SKM-1 (cell line): Measurements from ENCODE around the gene RALA.
"Not testable (repeated sequence)": the region's sequence is repeated elsewhere in the genome, so short reads cannot be mapped to it uniquely, and the experiment has no call there.

Experiments used
- DNase-seq: peaks from one replicate; lab custom pipeline; 2025; ENCODE audit not compliant: unreplicated experiment; lab: John Stamatoyannopoulos, UW

RALA gene

GRCh38 chr7:39645482-39646407 is 22.4 kb downstream of the RALA start:
- DNase-seq: no peak

GRCh38 chr7:39647816-39648215 is 24.4 kb downstream of the RALA start:
- no peak for DNase-seq

- DNase-seq: no peak
Observed at GRCh38 chr7:39650676-39651075, 27.3 kb downstream of the RALA start.

GRCh38 chr7:39651265-39651664 is 27.9 kb downstream of the RALA start:
- no peak for DNase-seq

GRCh38 chr7:39656415-39656814 is 33.0 kb downstream of the RALA start:
- no peak for DNase-seq

- DNase-seq: no peak
Observed at GRCh38 chr7:39659356-39660013, 36.1 kb downstream of the RALA start.

GRCh38 chr7:39661960-39662359 is 38.6 kb downstream of the RALA start:
- no peak for DNase-seq

GRCh38 chr7:39663263-39663662 is 39.9 kb downstream of the RALA start:
- no peak for DNase-seq

GRCh38 chr7:39664057-39664456 is 40.7 kb downstream of the RALA start:
- DNase-seq: no peak

GRCh38 chr7:39664585-39664984 is 41.2 kb downstream of the RALA start:
- no peak for DNase-seq

GRCh38 chr7:39666562-39666961 is 43.2 kb downstream of the RALA start:
- DNase-seq: no peak

- DNase-seq: no peak
Observed at GRCh38 chr7:39667341-39667923, 44.1 kb downstream of the RALA start.

GRCh38 chr7:39668280-39668679 is 44.9 kb downstream of the RALA start:
- not testable (repeated sequence) for DNase-seq

GRCh38 chr7:39670052-39670451 is 46.7 kb downstream of the RALA start:
- DNase-seq: no peak

- DNase-seq: no peak
Observed at GRCh38 chr7:39670934-39671333, 47.6 kb downstream of the RALA start.

- no peak for DNase-seq
Observed at GRCh38 chr7:39672176-39672575, 48.8 kb downstream of the RALA start.

- no peak for DNase-seq
Observed at GRCh38 chr7:39673868-39674267, 50.5 kb downstream of the RALA start.

- DNase-seq: no peak
Observed at GRCh38 chr7:39674406-39674805, 51.0 kb downstream of the RALA start.

GRCh38 chr7:39676346-39676745 is 53.0 kb downstream of the RALA start:
- DNase-seq: no peak

GRCh38 chr7:39678930-39679709 is 55.7 kb downstream of the RALA start:
- no peak for DNase-seq

- not testable (repeated sequence) for DNase-seq
Observed at GRCh38 chr7:39679874-39680273, 56.5 kb downstream of the RALA start.
